Left kidney (tissue), 2 donors: ENCODE data around the gene CHST9. TPM values are rescaled to one million over a fixed set of nuclear protein-coding genes. Genes with fewer than 3 reads are reported as not detected.
"Not testable (repeated sequence)": the region's sequence is repeated elsewhere in the genome, so short reads cannot be mapped to it uniquely, and the experiment has no call there.

Source experiments
- DNase-seq: peaks from one replicate; pipeline ENCODE4 v3.0.0-alpha.2; 2013
- polyA plus RNA-seq: library from polyadenylated mRNA; unstranded; fragments of 120-200 nt; gene quantifications from one replicate; pipeline ENCODE4 v1.2.1, GENCODE V29; 2013; ENCODE audit not compliant: insufficient read length

CHST9 gene
- polyA plus RNA-seq, 1 donor, result 5.3 TPM

- no peak for DNase-seq
Measured at GRCh38 chr18:26928670-26929313, 256.3 kb downstream of the CHST9 start.

- DNase-seq, result not testable (repeated sequence)
Measured at GRCh38 chr18:26927822-26928221, 257.3 kb downstream of the CHST9 start.

GRCh38 chr18:26926066-26926675, 258.9 kb downstream of the CHST9 start:
- DNase-seq, result peak; percentile 20

GRCh38 chr18:26925313-26925712, 259.8 kb downstream of the CHST9 start:
- DNase-seq, result no peak

GRCh38 chr18:26922313-26922712, 262.8 kb downstream of the CHST9 start:
- no peak for DNase-seq

- no peak for DNase-seq
Measured at GRCh38 chr18:26920644-26921043, 264.5 kb downstream of the CHST9 start.

- DNase-seq, result peak; percentile 57
Measured at GRCh38 chr18:26919627-26920026, 265.5 kb downstream of the CHST9 start.

GRCh38 chr18:26919201-26919600, 265.9 kb downstream of the CHST9 start:
- DNase-seq, result peak; percentile 24

GRCh38 chr18:26911840-26912239, 273.3 kb downstream of the CHST9 start:
- peak; percentile 42 for DNase-seq

- no peak for DNase-seq
Measured at GRCh38 chr18:26909599-26910290, 275.4 kb downstream of the CHST9 start.

- DNase-seq, result no peak
Measured at GRCh38 chr18:26908906-26909305, 276.2 kb downstream of the CHST9 start.

- no peak for DNase-seq
Measured at GRCh38 chr18:26902291-26902690, 282.8 kb downstream of the CHST9 start.

GRCh38 chr18:26901020-26901419, 284.1 kb downstream of the CHST9 start:
- no peak for DNase-seq

GRCh38 chr18:26894426-26894825, 290.7 kb downstream of the CHST9 start:
- DNase-seq, result no peak

- no peak for DNase-seq
Measured at GRCh38 chr18:26893996-26894395, 291.1 kb downstream of the CHST9 start.

GRCh38 chr18:26888259-26888658, 296.8 kb downstream of the CHST9 start:
- no peak for DNase-seq

GRCh38 chr18:26875040-26875654, 310.0 kb downstream of the CHST9 start:
- DNase-seq, result no peak

- no peak for DNase-seq
Measured at GRCh38 chr18:26874283-26874682, 310.8 kb downstream of the CHST9 start.

- DNase-seq, result no peak
Measured at GRCh38 chr18:26869640-26870039, 315.5 kb downstream of the CHST9 start.

GRCh38 chr18:26868968-26869586, 316.0 kb downstream of the CHST9 start:
- DNase-seq, result peak; percentile 79

- DNase-seq, result no peak
Measured at GRCh38 chr18:26867471-26867870, 317.6 kb downstream of the CHST9 start.

- DNase-seq, result peak; percentile 25
Measured at GRCh38 chr18:26865557-26865956, 319.6 kb downstream of the CHST9 start, which contains the start of gene AQP4. Gene AQP4, minus strand, starts transcription at chr18:26865707. Its CDS starts 18 bp downstream, at chr18:26865689.
